EL (cell line): ENCODE results near the gene TMEM198.

Source experiments
- DNase-seq: peaks from one replicate; pipeline ENCODE4 v3.0.0-alpha.2; 2016

The TMEM198 gene

DNA sequence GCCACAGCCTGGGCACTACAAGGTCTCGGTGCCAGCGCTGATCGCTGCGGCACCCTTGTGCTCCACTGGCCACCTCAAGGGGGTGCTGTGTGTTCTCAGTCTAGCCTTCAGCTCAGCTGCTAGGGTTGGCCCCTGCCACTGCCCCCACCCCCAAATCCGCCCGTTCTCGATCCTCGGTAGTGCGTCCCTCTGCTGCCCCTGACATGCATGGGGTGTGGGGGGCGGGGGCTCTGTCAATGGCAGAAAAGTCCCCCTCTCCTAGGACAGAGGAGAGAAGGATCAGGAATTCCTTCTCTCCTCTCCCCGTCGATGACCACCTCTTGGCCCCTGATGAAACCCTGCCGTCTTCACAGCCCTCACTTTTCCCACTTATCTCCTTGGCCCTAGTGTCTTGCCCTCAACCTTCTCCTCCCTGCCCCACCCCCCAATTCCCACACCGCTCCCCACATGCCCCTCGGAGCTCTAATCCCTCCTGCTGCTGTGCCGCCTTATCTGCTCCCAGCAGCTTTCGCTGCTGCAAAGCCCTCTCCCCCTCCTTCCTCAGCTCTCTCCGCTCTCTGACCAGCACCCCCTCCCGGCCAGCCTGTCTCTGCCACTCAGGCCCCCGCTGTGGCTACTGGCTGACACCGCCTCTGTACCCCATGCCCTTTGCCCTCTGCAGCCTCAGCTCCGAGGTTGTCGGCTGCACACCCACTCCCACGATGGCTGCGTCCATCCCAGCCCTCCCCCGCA, 33.9 kb upstream of the TMEM198 start:
- peak; percentile 52 for DNase-seq

DNA sequence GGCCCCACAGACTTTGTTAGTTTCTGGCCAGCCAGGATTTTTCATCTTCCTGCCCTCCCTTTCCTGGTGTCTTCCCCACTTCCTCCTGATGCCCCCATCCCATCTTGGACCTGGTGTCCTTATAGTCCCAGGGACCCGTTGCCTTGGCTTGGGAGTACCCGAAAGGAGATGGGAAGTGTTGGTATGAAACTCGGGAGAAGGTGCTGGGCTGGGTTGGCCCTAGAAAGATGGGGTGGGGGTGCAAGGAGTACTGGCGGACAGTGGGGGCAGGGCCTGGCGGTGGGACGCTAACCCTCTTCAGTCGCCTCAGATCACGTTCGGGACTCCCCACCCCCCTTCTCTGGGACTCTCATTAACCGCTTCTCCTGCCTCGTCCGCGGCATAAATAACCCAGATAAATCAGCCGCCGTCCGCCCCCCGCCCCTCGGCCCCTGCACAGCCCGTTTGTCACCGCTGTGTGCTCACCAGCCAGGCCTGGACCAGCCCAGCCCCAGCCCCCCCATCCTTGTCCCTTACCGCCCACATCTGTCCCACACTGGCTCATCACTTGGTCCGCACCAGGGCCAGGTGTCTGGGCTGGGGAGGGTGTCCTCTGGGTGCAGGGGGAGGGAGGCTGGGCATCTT, 33.2 kb upstream of the TMEM198 start:
- no peak for DNase-seq

DNA sequence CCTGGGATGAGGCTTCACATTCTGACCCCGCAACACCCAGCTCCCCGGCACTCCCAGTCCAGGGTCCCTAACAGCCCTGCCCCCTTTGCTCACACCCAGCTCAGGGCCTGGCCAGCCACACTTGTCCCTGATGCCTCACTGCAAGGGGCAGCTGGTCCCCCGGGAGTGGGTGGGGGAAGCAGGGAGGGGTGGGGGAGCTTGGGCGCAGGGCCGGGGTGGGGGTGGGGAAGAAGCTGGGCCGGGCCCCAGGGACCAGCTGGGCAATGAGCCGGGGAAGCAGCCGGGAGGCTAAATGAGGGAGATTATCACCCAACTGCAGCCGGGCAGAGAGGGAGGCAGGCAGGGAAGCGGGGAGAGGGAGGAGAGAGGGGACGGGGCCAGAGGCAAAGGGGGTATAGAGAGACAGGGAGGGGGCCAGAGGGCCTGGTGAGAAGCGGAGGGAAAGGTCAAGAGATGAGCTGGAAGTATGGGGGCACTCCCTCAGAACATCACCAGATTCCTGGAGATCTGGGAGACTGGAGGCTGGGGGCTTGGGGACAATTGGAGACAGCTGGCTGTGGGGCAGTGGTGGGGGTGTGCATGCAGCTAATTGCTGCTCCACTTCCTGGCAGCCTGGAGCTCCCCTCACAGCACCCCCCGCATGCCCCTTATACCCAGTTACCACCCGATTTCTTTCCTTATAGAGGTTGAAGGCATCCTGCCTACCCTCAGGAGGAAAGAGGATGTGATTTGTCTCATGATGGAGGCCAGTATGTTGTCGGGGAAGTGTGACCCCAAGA, 32.1 kb upstream of the TMEM198 start:
- DNase-seq: no peak

DNA sequence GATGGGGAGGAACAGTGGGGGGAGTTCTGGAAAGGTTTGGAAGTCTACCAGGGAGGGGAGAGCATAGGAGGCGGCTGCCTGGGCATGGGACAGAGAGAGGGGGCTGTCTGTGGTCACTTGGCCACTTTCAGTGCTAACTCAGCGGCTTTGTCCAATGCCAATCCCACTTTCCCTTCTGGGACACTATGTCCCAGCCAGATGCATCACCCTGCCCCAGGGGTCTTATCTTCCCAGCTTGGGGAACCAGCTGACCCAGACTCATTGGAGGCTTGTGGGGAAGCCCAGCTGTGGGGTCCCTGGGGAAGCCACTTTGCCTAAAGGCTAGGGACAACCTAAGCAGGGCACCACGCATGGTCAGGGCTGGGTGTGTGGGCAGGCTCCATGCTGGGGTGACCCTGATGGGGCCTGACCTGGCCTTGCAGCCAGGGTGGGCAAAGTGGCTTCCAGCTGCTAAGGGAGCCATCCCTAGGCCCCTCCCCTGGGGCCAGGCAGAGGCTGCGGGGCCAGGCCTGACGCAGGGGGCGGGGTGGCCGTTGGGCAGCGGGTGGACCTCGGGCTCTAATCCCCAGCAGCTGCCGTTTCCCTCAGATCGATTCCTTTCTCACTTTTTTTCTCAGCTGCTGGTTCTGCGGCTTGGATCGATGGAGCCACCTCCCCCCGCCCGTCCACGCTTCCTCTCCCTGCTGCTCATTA, 31.2 kb upstream of the TMEM198 start:
- DNase-seq: no peak

DNA sequence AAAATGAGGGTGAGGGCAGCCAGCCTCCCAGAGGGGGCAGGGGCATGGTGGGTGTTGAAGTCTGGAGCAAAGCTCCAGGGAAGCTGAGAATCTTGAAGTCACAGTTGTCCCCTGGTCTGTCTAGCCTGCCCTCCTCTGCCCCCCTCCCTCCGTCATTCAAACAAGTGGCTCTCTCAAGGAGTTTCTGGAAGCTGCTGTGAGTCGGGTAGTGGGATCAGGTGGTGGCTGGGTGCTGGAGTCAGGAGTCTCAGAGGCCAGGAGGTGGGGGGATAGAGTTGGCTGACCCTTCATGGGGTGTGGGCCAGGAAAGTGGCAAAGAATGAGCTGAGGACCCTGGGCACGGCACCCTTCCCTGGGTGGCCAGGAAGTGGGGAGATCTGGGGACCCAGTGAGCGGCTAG, 30.0 kb upstream of the TMEM198 start:
- DNase-seq: no peak

DNA sequence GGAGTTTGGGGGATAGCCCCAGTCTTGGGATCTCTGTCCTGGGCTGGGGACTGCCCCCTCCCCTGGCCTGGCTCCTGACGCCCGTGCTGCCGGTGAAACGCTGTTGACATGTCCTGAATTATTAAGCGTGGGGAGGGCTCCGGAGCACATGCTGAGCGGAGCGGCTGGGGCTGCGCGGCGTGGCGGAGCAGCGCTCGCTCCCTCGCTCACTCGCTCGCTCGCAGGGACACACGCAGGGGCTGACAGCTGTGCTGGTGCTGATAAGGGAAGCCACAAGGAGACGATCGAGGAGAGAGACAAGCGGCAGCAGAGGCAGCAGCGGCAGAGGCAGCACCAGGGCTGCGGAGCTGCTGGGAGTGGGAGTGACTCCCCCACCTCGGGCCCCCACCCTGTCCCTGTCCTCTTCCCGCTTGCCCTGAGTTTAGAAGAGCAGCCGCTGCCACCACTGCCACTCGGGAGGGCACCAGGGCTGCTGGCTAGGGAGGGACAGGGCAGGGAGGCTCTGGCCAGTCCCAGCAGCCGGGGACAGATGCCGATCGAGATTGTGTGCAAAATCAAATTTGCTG, 29.5 kb upstream of the TMEM198 start, which contains the start of gene ASIC4:
TSS of gene ASIC4 (plus strand) at position 287 of the 566 bp plus-strand sequence. CDS start at position 530, 243 bp downstream.
- no peak for DNase-seq

DNA sequence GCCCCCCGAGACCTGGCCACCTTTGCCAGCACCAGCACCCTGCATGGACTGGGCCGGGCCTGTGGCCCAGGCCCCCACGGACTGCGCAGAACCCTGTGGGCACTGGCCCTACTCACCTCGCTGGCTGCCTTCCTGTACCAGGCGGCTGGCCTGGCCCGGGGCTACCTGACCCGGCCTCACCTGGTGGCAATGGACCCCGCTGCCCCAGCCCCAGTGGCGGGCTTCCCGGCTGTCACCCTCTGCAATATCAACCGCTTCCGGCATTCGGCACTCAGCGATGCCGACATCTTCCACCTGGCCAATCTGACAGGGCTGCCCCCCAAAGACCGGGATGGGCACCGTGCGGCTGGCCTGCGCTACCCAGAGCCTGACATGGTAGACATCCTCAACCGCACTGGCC, 29.0 kb upstream of the TMEM198 start:
- DNase-seq: no peak

DNA sequence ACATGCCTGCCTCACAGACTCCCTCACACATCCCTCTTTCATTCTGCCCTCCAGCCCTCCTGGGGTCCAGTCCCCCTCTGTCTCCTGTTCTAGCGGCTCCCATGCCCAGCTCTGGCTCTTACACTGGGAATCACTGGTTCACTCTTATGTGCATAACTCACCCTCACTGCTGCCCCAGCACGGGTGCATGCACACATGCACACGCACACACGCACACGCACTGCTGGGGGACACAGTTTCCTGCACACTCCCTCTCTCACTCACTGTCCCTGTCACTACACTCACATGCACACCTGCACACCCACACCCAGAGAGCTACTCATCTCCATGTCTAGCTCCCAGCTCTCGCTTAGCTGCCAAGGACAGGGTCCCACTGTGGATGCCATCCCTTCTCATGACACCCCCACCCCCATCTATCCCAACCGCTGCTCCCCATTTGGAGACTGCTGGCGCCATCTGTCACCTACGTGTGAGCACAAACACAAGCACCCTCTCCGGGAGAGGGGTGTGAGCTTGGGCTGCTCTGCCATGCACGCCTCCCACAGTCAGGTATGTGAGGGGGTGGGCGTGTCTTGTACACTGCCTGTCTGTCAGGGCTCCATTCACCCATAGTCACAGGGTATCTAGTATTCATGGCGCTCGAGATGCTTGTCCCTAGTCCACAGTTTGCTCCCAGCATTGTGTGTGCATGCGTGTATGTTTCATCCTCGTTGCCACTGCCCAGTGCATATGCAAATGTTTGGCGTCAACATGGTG, 27.8 kb upstream of the TMEM198 start:
- no peak for DNase-seq

DNA sequence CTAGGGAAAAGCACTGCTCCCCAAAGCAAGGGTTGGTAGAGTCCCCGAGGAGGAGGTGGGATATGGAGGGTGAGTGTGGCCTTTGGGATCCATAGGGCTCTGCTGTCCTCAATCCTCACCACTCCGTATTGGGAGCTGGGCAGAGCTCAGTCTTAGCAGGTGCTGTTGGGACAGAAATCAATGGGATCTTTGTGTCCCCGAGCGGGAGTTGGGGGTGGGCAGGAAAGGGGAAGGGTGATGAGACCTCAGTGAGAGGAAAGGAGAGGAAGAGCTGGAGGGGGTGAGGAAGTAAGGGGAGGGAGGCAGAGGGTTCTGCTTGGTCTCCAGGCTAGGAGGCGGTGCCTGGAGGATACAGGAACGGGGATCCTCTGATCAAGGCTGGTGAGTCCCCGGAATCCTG, 26.9 kb upstream of the TMEM198 start:
- no peak for DNase-seq

DNA sequence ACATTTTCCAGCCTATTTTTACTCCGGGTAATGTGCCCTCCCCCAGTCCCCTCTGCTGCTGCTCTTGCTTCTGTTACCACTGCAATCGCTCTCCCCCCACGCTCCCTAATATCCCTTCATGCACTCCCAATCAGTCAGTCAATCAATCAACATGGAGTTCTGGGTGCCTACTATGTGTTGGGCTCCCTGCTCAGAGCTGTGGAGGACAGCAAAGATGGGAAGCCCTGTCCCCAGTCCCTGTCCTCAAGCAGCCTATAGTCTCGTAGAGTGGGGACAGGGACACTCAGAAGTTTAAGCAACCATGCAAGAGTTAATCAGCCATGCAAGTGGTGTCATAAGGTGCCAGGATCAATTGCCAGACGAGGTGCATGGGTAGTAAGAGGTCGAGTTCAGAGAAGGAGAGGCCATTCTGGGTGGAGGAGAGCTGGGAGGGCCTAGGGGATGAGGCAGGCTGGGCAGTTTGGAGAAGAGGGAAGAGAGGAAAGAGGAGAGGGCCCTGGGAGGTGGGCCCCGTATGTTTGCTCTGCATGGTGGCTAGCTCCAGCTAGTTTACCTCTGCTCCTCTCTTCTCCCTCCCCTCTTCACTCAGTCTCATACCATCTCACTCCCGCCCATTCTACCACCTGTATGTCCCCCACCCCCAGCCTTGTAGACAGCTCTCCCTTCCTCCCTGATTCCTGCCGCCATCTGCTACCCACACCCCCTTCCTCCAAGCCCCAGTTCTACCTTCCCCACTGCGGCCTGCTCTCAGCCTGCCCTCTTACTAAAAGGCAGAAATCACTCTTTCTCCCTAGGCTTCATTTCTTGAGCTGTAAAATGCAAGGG, 25.7 kb upstream of the TMEM198 start:
- no peak for DNase-seq

DNA sequence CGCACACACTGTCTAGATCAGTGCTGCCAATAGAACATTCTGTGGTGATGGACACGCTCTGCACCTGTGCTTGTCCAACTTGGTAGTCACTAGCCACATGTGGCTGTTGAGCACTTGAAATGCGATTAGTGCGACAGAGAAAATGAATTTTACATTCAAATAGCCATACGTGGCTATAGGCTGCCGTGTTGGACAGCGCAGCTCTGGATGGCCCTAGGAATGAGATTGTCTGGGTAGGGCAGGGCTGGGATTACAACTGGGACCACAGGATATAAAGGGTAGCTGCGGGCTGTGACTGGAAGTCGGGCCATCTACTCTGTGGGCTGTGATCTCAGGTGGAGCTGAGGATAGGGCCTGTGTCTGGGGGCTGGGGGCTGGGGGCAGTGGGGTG, 24.3 kb upstream of the TMEM198 start:
- DNase-seq: no peak

DNA sequence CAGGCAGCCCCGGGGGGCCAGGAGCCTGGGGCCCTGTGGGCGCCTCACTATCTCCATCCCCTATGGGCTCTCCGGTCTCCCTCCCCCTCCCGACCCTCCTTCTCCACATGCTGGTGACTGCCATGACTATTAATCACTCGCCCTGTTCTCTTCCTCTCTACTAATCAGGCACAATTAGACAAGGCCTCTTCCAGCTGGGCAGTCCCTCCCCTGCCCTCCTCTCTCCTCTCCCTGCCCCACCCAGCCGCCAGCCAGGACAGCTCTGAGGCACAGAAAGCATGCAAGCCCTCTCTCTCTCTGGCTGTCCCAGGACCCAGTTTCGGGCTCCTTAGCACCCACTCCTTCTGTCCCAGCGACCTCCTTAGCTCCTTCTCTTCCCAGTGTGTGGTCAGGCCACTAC, 23.7 kb upstream of the TMEM198 start:
- DNase-seq: no peak

DNA sequence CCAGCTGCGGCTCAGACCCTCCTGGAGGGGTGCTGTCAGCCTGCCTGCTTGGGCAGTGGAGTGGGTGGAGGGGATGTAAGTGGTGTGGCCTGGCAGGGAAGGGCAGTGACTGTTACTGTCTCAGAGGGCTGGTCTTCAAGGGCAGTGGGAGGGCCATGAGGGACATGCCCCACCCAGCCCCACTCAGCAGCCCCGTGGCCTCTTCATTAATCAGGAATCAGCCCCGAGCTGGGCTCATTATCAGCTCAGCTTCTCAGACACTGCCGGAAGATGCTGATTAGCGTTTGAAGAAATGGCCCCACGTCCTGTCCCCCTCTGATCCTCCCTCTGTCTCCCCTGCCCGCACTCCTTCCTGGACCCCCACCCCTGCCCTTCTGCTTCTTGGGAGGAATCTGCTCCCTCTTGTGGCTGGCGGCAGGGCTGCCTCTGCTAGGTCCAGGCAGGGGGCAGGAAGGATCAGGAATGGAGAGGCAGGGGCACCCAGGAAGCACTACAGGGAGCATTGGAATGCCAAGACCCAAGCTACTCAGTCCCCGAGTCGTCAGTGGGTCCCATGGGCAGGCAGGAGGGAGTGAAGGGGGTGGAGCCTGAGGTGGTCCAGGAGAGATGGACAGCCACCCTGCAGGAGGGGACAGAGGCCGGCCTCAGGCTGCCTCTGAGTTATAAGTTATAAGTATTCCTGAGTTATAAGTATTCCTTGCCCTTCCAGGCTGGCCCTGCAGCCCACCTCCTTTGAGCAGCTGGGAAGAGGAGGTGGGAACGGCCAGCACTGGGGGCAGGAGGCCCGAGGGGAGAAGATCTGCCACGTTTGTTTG, 22.6 kb upstream of the TMEM198 start:
- DNase-seq: peak; percentile 69

DNA sequence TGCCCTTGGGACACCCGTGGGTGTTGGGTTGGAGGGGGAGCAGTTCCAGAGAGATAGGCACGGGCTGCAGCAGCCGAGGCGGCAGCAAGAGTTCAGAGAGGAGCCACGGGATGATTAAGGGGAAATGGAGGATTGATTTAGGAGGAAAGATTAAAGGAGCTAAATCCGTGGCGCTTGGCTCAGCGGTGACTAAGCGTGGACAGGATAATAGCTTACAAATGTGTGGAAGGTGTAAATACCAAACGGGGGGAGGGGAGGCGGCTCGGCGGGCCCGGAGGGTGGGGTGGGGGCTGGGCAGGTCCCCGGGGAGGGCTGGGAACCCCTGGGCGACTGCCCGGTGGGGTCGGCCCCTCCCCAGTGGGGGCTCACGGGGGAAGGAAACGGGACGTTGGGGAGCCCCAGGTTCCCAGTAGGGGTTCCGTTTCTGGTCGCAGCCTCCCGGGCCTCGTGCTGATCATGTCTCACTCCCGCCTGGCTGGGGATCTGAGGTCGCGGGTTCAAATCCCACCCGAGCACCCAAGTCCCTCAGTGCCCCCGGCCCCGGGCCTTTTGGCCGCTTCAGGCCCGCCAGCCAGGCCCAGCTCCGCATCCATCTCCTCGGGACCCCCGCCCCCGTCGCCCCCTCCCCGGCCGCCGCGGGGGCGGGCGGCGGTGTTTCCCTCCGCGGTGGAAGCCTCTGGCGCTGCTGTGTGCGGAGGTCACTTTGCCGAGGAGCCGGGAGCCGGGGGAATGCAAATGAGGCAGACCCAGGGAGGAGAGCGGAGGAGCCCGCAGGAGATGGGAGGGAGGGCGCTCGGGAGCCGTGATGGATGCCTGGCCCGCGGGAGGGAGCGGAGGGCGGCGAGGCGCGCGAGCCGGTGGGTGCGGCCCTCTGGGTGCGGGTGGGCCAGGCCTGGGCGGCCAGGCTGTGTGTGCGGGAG, 21.5 kb upstream of the TMEM198 start:
- DNase-seq: peak; percentile 79

DNA sequence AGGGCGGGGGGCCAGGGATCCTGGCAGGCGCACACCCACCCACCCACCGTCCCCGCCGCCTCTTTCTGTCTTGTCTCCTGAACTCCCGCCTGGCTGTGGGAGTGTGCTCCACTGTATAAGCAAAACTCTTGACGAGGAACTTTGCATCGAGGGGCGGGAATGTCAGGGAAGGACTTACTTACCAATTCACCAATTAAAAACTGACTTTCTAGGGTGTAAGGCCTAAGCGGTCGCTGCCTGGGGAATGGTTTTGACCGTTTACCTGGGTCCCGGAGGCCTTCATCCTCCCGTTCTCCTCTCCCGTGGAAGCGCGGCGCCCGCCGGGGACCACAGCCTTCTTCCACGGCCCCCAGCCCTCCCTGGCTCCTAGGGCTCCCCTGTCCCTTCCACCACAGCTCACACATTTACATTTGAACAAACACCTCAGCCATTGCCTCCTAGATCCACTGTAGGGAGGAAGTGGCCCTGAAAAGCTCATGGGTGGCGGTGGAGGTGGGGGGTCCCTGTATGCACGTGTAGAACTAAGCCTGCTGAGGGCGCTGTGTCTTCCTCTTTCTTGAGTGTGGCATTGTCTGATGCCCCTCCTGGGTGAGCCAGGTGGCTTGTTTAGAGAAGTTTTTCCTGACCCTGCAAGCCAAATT, 20.7 kb upstream of the TMEM198 start:
- no peak for DNase-seq

DNA sequence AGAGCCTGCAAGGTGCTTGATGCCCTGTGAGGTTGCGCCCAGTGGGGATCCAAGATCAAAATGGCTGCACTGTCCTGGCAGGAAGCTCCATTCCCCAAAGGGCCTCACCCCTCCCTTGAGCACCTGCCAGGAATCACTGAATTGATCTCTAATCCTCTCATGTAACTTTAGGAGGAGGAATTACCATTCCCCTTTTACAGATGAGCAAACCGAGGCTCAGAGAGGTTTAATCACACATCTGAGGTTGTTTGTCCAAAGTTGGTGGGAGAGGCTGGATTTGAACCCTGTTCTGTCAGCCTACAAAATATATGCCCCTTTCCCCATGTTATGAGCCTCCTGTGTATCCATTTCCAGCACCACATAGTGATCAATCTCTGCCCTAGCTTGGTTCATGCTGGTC, 19.0 kb upstream of the TMEM198 start:
- DNase-seq: no peak

DNA sequence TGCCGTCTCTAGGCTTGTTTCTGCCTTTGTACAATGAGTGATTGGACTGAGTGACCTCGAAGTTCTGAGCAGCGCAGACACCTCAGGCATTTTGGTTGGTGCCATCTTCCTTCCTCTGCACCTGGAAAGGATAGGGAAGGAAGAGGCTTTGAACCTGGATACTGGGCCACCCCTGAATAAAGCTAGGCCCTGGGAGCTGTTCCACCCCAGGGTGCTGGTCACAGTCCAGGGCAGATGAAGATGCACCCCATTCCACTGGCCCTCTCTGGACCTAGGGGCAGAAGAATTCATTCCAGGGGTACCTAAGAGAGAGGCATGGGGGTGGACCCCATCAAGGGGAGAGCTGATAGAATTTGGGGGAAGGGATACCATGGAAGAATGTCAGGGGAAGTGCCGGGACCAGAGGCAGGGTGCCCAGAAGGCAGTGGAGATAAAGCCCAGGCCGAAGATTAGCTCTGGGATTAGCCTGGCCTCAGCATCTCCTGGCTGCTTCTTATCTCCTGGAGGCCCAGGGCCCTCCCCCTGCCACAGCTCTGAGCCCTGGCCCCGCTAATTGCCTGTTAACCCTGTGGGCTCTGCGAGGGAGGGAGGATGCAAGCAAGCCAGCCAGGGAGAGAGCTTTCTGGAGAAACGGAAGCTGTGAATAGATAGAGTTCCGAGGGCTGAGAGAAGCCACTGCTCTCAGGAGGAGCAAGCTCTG, 18.1 kb upstream of the TMEM198 start:
- DNase-seq: no peak
